Tongue (tissue), 2 donors: ENCODE data around the gene SORT1. TPM values are rescaled to one million over a fixed set of nuclear protein-coding genes. Genes with fewer than 3 reads are reported as not detected.
A peak's percentile ranks its signal among the peaks of the same experiment; 100 is the strongest.
"Not testable (repeated sequence)": the region's sequence is repeated elsewhere in the genome, so short reads cannot be mapped to it uniquely, and the experiment has no call there.

Source experiments
- DNase-seq: peaks from one replicate; pipeline ENCODE4 v3.0.0-alpha.2; 2015
- total RNA-seq: library from RNA; depleted of rRNA; stranded (reverse); fragments of >200 nt; gene quantifications from one replicate; pipeline ENCODE4 v1.2.3, GENCODE V29; 2014

The SORT1 gene
- total RNA-seq, 1 donor from 2014 or later, result 30.6 TPM

DNA sequence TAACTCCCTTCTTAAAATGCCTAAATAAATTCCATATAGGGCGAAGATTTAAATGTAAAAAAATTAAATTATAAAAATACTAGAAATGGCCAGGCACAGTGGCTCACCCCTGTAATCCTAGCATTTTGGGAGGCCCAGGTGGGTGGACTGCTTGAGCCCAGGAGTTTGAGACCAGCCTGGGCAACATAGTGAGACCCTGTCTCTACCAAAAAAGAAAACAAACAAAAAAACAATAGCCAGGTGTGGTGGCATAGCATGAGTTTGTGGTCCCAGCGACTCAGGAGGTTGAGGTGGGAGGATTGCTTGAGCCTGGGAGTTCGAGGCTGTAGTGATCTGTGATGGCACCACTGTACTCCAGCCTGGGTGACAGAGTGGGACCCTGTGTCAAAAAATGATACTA is 17.8 kb downstream of the SORT1 start:
- no peak for DNase-seq

DNA sequence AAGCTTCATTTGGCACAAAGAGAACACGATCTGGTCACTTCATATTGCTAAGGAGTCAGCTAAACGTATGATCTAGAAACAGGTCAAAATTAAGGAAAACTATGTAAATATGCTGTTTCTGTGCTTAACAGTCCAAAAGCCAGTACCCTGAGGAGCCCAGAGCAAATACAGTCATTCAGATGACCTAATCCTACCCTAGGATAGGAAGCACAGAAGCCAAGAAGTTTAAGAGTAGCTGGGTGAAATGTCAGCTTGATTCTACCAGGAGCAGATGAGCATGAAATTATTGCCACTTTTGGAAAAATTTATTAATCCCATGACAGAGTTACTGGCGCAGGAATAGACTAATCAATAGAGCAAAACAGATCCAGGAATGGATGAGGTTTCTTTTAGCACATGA is 18.3 kb downstream of the SORT1 start:
- no peak for DNase-seq

DNA sequence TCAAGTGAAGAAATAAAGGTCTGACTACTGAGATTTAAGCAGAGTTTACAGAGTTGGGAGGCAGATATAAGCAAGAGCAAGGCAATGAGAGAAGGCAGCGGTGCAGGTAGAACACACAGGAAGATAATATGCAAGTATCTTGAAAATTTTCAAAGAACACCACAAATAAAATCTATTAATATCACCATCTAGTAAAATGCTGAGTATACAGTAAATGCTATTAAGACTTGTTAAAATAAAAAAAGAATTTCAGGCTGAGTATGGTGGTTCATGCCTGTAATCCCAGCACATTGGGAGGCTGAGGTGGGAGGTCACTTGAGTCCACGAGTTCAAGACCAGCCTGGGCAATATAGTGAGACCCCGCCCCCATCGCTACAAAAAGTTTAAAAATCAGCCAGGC is 20.0 kb downstream of the SORT1 start:
- no peak for DNase-seq

DNA sequence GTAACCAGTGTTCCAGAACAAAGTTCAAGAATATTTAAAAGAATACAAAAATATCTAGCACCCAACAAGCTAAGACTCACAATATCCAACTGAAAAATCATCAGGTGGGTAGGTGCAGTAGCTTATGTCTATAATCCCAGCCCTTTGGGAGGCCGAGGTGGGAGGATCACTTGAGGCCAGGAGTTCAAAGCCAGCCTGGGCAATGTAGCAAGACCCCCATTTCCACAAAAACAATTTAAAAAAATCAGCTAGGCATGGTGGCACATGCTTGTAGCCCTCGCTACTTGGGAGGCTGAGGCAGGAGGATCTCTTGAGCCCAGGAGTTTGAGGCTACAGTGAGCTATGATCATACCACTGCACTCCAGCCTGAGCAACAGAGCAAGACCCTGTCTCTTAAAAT is 24.0 kb downstream of the SORT1 start:
- not testable (repeated sequence) for DNase-seq

DNA sequence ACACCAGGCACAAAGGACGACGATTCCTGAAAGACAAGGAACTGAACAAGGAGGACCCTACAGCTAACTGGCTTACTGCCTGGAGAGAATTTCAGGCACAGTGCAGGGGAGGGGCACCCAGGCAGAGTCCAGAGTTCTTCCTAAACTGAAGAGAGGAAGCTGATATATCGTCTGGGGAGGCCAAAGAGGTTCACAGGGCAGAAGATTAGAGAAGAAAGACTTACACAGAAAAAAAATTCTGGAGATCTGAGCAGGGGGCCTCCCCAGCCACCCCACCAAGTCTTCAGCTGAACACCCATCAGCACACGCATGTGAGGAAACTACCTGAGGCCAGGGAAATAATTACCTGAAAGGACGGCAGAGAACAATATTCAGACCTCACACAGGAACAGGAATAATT is 24.6 kb downstream of the SORT1 start:
- no peak for DNase-seq

DNA sequence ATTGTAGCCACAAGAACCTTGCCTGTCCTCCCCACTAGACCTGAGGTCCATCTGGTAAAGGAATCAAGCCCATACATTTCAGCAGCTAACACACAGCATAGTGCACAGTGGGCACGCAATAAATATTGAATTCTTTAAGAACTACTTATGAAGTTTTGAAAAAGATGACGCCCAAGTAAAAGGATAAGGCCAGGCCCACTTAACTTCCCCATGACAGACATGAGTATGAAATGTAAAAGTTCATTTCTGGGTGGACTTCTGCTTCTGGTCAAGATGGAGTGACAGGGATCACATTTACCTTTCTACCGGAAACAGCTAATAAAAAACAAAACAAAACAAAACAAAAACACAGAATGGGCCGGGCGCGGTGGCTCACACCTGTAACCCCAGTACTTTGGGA is 25.4 kb downstream of the SORT1 start:
- no peak for DNase-seq

DNA sequence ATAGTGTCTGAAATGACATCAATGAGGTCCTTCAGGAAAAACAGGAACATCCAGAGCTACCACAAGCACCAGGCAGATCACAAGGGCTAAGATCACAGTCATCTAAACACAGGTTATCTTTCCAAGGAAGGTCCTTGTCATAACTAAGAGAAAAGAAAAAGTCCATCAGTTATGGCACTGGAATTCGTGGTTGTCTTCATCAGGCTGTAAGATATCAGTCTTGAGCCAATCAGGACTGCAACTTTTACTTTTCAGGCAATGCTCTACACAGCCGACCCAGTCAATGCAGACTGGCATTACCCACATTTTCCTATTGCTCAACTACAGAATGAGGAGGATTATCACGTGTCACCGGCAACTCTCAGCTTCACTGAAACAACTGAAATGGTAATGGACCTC is 26.4 kb downstream of the SORT1 start:
- no peak for DNase-seq

DNA sequence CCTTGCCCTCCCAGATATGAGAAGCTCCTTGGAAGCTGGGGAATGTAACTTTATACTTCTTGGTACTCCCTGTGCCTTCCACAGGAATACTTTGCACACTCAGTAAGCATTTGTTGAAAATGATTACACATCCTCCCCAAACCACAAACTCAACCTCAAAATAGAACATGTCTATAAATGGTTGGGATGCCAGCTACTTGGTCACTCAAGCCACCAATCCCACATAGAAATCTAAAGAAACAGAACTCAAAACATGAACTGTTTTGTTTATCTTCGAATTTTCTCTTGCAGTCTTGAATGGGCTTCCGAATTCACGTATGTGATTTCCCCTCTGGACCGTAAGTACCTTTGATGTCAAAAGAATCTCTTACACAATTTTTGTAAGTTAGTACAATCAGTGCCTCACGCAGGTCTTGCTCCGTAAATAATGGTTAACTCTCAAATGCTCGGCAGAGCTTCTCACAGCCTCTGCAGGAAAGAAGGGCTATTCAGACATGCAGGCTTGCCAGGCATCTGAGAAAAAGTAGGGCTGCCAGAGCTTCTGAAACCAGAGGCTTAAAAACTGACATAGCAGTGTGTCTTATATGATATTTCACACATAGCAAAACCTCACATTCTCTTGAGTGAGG is 26.9 kb downstream of the SORT1 start:
- DNase-seq, result peak; percentile 28

DNA sequence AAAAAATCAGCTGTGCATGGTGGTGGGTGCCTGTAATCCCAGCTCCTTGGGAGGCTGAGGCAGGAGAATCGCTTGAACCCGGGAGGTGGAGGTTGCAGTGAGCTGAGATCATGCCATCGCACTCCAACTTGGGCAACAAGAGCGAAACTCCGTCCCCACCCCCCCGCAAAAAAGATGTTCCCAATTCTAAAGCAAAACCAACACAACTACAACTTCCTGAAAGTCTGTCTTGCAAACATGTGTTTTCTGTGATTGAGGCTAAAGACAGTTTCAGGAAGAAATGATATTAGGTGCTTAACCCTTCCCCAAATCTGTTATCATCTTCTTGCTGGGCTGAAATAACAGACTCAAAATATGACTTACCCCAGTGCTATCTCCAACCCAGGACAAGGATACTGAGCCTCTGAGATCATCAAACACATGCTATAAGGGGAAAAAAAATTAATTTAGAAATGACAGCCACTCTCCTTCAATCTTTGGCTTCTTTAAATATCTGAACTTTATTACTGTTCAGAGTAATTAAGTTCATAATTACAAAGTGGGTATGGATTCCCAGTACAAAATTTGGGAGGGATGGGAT is 28.5 kb downstream of the SORT1 start:
- no peak for DNase-seq

DNA sequence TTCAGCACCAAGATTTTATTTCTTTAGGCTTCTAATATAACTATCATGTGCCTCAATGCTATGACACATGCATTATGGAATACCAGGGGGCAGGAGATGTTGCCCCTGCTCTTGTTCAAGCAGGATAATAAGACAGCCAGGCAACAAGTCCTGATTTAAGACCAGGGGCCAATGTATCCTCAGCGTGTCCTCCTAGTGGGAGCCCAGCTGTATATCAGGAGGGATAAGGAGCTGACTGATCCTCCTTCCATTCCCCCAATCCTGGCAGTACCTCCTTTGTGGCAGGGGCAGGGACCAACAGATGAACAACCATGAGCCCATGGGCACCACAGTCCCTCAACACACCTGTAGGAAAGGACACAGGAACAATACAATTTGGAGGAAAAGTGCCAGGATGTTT is 29.3 kb downstream of the SORT1 start:
- no peak for DNase-seq

DNA sequence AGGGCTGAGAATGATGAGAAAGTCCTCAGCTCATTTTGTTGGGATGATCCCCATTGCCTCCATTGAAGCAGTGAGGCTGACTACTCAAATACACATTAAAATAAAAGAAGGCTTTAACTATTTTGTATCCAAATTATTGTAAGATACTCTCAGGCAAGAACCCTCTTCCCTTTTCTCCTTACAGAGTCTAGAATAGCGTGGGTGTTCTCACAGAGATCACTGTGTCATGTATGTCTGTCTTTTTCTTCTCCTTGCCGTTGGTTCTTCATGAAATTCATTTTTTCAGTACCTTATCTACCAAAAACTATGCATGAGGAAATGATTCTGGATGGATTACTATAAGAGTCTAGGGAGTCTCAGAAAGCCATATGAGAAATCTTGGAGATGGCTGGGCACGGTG is 30.1 kb downstream of the SORT1 start:
- DNase-seq, result no peak

DNA sequence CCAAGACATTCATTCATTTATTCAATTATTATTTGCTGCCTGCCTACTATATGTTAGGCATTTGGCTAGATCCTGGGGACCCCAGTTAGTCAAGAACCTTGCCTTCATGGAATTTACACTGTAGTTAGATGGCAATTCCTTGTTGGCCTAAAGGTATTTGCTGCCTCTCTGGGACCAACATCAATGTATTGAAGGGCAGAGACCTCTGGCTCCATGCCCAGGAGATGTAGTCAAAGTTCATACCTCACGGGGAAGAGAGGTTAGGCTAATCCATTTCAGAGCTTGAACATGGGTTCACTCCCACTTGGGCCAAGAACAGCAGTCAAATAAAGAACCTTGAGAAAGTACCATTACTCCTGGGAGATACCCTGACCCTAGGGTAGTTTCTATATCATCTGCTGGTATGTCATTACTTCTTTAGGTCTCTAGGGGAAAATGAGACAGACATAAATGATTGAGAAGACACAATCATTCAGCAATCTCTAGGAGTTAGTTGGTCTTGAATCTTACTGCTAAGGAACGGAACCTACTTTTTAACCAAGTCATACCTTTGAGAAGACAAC is 32.0 kb downstream of the SORT1 start:
- DNase-seq, result no peak

DNA sequence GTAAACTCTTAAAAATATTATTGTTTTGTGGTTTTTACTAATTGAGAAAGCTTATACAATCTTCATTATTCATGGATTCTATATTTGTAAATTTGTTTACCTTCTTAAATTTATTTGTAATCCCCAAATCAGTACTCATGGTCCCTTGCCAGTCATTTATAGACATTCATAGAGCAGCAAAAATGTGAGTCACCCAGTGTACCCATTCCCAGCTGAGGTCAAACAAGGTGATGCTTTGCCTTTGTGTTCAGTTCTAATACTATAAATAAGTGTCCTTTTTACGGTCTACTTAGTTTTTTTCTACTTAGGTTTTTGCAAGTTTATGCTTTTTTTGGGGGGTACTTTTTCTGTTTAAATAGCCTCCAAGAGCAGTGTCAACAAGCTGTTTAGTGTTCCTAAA is 36.1 kb downstream of the SORT1 start:
- no peak for DNase-seq

DNA sequence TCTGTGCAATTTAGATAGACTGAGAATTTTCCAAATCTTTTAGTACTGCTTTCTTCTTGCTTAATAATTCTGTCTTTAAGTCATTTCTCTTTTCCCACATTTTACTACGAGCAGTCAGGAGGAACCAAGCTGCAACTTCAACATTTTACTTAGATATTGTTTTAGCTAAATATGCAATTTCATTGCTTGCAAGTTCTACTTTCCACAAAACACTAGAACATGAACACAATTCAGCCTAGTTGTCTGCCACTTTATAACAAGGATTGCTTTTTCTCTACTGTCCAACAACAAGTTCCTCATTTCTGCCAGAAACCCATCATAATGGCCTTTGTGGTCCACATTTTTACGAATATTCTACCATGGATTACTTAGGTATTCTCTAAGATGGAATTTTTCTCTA is 36.6 kb downstream of the SORT1 start:
- no peak for DNase-seq

DNA sequence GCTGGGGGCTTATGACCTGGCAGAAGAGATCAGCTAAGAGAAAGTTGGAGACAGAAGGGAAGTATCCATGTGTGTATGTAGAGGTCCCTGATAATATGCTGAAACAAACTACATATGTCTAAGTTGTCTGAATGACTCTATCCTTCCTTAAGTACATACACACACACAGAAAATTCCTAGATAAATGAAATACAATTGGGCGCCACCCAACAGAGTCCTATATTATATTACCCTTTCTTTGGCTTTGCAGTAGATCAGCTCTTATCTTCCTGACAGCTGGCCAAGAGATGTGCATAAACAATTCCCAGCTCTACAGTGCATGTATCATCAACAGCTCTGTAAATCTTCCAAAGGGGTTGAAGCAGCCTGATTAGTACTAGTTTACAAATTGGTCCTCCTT is 40.1 kb downstream of the SORT1 start:
- peak; percentile 8 for DNase-seq

DNA sequence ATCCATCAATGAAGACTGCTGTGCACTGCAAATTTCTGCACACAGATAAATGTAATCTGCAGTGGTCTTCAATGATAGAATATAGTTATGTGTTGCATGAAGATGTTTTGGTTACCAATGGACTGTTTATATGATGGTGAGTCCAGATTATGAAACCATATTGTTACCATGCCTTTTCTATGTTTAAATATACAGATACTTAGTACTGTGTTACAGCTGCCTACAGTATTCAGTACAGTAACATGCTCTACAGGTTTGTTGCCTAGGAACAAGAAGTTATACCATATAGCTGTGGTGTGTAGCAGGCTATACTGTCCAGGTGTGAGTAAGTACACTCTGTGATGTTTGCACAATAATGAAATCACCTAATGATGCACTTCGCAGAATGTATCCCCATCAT is 40.8 kb downstream of the SORT1 start:
- no peak for DNase-seq

DNA sequence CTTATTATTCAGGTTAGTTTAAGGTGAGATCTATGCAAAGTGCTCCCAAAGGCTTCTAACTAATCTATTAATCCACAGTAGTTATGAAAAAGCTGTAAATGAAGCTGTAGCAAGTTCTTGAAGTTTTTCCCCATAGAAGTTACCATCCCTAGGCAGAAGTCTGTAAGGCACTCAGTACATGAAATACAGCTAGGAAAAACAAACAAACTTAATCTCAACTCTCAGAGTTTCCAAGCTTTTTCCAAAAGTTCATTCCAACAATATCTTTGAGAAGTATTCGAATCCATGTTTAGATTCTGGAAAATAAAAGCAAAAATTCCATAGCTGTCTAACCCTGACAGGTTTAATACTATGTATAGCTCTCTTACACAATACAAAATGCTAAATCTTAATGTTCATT is 41.2 kb downstream of the SORT1 start:
- no peak for DNase-seq

DNA sequence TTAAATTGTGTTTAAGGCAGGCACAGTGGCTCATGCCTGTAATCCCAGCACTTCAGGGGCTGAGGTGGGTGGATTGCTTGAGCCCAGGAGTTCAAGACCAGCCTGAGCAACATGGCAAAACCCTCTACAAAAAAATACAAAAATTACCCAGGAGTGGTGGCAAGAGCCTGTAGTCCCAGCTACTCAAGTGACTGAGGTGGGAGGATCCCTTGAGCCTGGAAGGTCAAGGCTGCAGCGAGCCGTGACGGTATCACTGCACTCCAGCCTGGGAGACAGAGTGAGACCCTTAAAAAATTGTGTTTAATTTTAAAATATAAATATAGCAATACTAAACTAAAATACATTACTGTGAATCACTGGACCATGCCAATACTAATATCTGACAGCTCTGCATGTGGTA is 42.8 kb downstream of the SORT1 start:
- no peak for DNase-seq

DNA sequence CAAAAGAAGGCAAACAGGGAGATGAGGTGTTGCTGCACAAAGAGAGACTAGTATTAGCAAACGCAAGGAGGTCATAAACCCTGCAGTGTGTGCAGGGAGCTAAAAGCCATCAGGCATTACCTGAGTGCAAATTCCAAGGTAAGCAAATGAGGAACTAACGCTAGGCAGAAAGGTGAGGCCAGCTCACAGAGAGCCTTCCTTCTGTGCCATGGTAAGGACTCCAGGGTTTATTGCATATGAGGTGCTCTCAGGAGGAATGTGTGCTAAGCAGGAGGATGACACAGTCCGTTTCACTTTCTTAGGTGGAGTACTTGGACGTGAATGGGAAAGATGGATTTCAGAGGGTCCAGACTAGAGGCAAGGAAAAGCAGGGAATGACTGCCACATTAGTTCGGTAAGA is 46.3 kb downstream of the SORT1 start:
- no peak for DNase-seq

DNA sequence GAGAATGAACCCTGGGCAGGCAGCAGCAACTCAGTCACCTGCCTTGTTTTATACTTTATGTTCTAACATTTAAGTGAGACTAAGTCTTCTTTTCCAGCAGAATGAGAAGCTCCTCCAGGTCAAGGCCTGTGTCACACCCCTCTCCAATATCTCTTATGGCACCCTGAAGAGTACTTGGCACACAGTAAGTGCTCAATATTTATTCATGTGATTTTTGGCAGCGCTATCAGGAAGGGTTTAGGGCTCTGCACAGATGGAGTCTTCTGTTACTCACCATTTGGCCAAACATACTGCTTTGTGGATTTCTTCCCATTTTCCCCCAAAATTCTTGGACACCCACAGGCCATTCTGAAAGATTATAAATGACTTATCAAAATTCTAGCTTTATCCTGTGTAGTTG is 47.1 kb downstream of the SORT1 start:
- no peak for DNase-seq

DNA sequence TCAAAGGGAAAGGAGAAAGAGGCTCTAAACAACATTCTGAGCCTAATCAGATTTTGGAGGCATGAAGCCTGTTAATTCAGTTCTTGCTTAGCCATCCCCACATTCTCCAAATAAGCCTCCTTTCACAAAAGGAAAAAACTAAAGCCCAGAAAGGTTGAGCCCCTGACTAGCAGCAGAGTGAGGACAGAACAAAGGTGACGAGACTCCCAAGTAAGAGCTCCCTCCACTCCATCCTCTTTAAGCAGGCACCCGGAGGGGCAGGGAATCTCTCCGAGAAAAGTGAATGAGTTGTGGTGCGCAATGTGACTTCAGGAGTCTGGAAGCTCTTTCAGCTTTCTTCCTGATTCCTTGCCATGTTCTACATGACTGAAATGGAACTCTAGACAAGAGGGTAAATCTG is 47.5 kb downstream of the SORT1 start:
- no peak for DNase-seq

DNA sequence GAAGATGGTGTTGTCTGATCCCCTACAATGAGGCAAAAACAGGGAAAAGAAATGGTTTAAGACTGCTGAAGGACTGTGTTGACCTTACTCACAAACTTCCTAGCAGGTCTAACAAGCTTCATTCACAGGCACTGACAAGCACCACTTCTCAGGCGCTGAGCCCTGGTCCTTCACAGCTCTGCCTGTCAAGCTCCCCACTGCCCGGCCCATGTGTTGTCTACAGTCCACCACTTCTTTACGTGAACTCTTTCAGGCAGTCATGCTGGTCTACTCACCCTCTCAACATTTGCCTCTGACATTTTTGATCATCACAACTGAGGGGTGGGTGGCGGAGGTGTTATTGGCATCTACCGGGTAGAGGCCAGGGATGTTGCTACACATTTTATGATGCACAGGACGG is 50.2 kb downstream of the SORT1 start:
- DNase-seq, result no peak

DNA sequence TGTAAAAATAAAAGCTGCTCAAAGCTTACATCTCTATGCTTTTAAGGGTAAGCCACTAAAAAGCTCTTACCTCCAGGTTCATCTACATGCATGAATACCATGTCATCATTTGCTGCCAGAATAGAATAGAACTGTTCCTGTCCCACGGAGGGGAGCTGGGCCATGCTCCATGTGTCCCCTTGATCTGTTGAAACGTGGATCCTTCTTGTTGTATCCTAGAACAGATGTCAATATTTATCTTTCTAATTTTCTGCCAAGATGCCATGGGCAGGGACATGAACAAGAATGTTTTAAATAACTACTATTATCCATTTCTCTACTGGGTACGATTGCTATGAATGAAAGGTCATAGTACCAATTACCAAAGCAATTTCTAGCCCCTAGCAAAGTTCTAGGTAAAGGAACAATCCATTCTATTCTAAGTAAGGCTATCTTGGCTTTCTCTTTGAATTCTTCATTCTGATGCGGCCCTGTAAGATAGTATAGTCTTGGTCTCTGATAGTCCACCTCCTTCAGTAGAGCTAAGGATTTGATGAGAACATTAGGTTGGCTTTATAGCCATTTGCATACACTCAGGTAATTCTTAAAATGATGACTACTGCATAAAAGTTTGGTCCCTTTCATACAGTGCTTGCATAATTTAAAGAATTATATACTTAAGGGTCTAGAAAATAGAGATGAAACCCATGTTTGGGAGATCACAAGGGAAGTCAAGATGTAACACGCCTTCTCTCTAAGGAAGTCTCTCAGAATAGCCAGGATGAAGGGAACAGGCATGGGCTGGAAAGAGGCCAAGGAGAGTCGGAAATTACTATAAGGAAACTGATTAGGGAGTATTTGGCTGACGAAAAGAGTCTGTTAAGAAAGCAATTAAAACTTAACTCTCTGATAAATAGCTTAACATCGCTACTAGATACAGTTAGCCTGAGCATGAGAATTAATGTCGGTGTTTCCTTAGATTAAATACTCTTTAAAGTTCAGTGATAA is 55.5 kb downstream of the SORT1 start:
- DNase-seq, result no peak
